GM12878 (cell line): Measurements from ENCODE around the gene UBASH3A. TPM values are rescaled to one million over a fixed set of nuclear protein-coding genes. Genes with fewer than 3 reads are reported as not detected.

Source experiments
- ASH2L ChIP-seq: fragments of 300-600, 200-600 bp; sonication (generic); IDR thresholded peaks from 2 replicates; pipeline ENCODE4 v1.6.1; 2017; ENCODE audit warnings: low read depth, mild to moderate bottlenecking, borderline replicate concordance
- CBFB ChIP-seq: IDR thresholded peaks from 2 replicates; pipeline ENCODE4 v1.6.1; 2016; ENCODE audit warnings: antibody characterized with exemption, low read depth
- CEBPZ ChIP-seq: fragments of 150-350 bp; IDR thresholded peaks from 2 replicates; pipeline ENCODE4 v1.6.1; 2016; ENCODE audit warnings: low read depth, low read length
- ESRRA ChIP-seq: IDR thresholded peaks from 2 replicates; pipeline ENCODE4 v1.6.1; 2012; ENCODE audit warnings: mild to moderate bottlenecking, low read length, improper control_type of control experiment
- HDAC6 ChIP-seq: fragments of 200-600 bp; sonication (generic); IDR thresholded peaks from one replicate; pipeline ENCODE4 v1.8.0; 2017; ENCODE audit warnings: antibody characterized with exemption; ENCODE audit not compliant: unreplicated experiment
- HSF1 ChIP-seq: fragments of 150-350 bp; IDR thresholded peaks from 2 replicates; pipeline ENCODE4 v1.6.1; 2014; ENCODE audit warnings: mild to moderate bottlenecking, low read depth, low read length
- MAX ChIP-seq: IDR thresholded peaks from 2 replicates; pipeline ENCODE4 v1.6.1; 2012; ENCODE audit warnings: low read depth, low read length, improper control_type of control experiment
- MYC ChIP-seq: IDR thresholded peaks from 2 replicates; pipeline ENCODE4 v1.6.1; 2011; ENCODE audit warnings: mild to moderate bottlenecking, low read length, moderate library complexity, inconsistent platforms; ENCODE audit not compliant: insufficient read depth, insufficient replicate concordance, insufficient read length, severe bottlenecking
- POLR2AphosphoS2 ChIP-seq: IDR thresholded peaks from 2 replicates; pipeline ENCODE4 v1.6.1; 2011; ENCODE audit warnings: low read depth, mild to moderate bottlenecking, low read length, improper control_type of control experiment, moderate library complexity
- SIN3A ChIP-seq: IDR thresholded peaks from 2 replicates; pipeline ENCODE4 v1.6.1; 2012; ENCODE audit warnings: low read depth, low read length, improper control_type of control experiment
- SIX5 ChIP-seq: IDR thresholded peaks from 2 replicates; pipeline ENCODE4 v1.6.1; 2011; ENCODE audit warnings: mild to moderate bottlenecking, low read depth, low read length, moderate library complexity; ENCODE audit not compliant: severe bottlenecking
- SPI1 ChIP-seq: IDR thresholded peaks from 2 replicates; pipeline ENCODE4 v1.6.1; 2011; ENCODE audit warnings: low read depth, mild to moderate bottlenecking, low read length, moderate library complexity, borderline replicate concordance; ENCODE audit not compliant: insufficient read depth
- SRF ChIP-seq, 2 experiments: IDR thresholded peaks; 2 replicates each; pipeline ENCODE4 v1.6.1; 2011; ENCODE audit warnings: low read depth in 2 of 2, low read length in 2 of 2, mild to moderate bottlenecking in 1 of 2, moderate library complexity in 1 of 2
- TARDBP ChIP-seq: IDR thresholded peaks from 2 replicates; pipeline ENCODE4 v1.6.1; 2016; ENCODE audit warnings: borderline replicate concordance
- polyA plus RNA-seq, 11 experiments: library from polyadenylated mRNA; depleted of rRNA in 4 of 11; unstranded in 6 of 11; stranded (reverse) in 5 of 11; fragments of >200 nt; fragmentation: Nextera tagmentation in 4 of 11; fragmentation: Illumina TruSeq in 1 of 11; extraction: Ambion mirVana in 4 of 11; extraction: Trizol in 1 of 11; gene quantifications; 1 replicate in 1 of 11; 2 replicates in 10 of 11; pipeline versions ENCODE4 v1.2.1 to v1.2.3, GENCODE V29; 2011 to 2016; ENCODE audit warnings: inconsistent platforms in 2 of 11, missing spikeins in 2 of 11, low read depth in 1 of 11
- total RNA-seq, 4 experiments: library from RNA; depleted of rRNA in 3 of 4; stranded (reverse); fragments of >200 nt in 3 of 4; fragmentation: Illumina TruSeq in 1 of 4; extraction: Trizol in 1 of 4; gene quantifications; 2 replicates each; pipeline versions ENCODE4 v1.2.1 to v1.2.3, GENCODE V29; 2013 to 2021

Gene UBASH3A
- total and polyA plus RNA-seq, 10 of the 15 experiments (the other 5 are each of a cell fraction or from before 2014, with no cell fraction given) = 0.04 to 0.39 (median 0.23) TPM; not detected in 1

- no peak for TF ChIP-seq CEBPZ
- TF ChIP-seq SIX5 = no peak
- no peak for TF ChIP-seq ASH2L
- TF ChIP-seq HSF1 = no peak
- TF ChIP-seq CBFB = no peak
- no peak for TF ChIP-seq MAX
- TF ChIP-seq POLR2AphosphoS2 = no peak
- TF ChIP-seq ESRRA = no peak
- TF ChIP-seq HDAC6 = no peak
- no peak for TF ChIP-seq MYC
- no peak for TF ChIP-seq SPI1
- no peak for TF ChIP-seq SRF (IDR thresholded peaks at IDR 0.05; ENCODE audit: low read depth in 2 of 2, low read length in 2 of 2)
- no peak for TF ChIP-seq TARDBP
- TF ChIP-seq SIN3A = no peak
- TF ChIP-seq, all 136 proteins: peak for 0
Measured at GRCh38 chr21:42390696-42391095, 13.0 kb upstream of the UBASH3A start (continued).
